Ascending aorta (tissue), 2 donors: ENCODE data around the gene HABP4. TPM values are rescaled to one million over a fixed set of nuclear protein-coding genes. Genes with fewer than 3 reads are reported as not detected.

ENCODE experiments used
- DNase-seq, 2 donors: peaks; one replicate each; pipeline ENCODE4 v3.0.0-alpha.2; 2019; ENCODE audit warnings: low spot score in 2 of 2
- H3K27ac ChIP-seq, 2 donors: fragments of 200-600 bp; sonication (generic); one replicate each; pipeline ENCODE4 v1.5.1; 2016 to 2017; ENCODE audit warnings: mild to moderate bottlenecking in 1 of 2
- H3K27me3 ChIP-seq: fragments of 200-600 bp; sonication (generic); one replicate; pipeline ENCODE4 v1.5.1; 2017
- H3K36me3 ChIP-seq, 2 donors: fragments of 200-600 bp; sonication (generic); one replicate each; pipeline ENCODE4 v1.5.1; 2016
- H3K4me1 ChIP-seq, 2 donors: fragments of 200-600 bp; sonication (generic); one replicate each; pipeline ENCODE4 v1.5.1; 2016 to 2017; ENCODE audit warnings: mild to moderate bottlenecking in 1 of 2
- H3K4me3 ChIP-seq, 2 donors: fragments of 200-600 bp; sonication (generic); one replicate each; pipeline ENCODE4 v1.5.1; 2016 to 2017; ENCODE audit warnings: mild to moderate bottlenecking in 1 of 2
- H3K9me3 ChIP-seq, 2 donors: fragments of 200-600 bp; sonication (generic); one replicate each; pipeline ENCODE4 v1.5.1; 2016
- CTCF ChIP-seq, 3 experiments: fragments of 200-600 bp in 2 of 3; fragments of 450-650 bp in 1 of 3; sonication (generic) in 2 of 3; IDR thresholded peaks; one replicate each; pipeline ENCODE4 v1.5.1; 2016 to 2019; ENCODE audit warnings: antibody characterized with exemption in 3 of 3, mild to moderate bottlenecking in 1 of 3, moderate library complexity in 1 of 3
- intact Hi-C: fragments of 100-400 bp; cut with DNase I; formaldehyde crosslinking; loops from one replicate; pipeline ENCODE4 v1.15.1; 2023
- total RNA-seq: library from RNA; depleted of rRNA; stranded (reverse); fragments of >200 nt; gene quantifications from one replicate; pipeline ENCODE4 v1.1.0, GENCODE V29; 2016

HABP4 gene
- total RNA-seq, 1 donor from 2014 or later, result 26.9 TPM

DNA sequence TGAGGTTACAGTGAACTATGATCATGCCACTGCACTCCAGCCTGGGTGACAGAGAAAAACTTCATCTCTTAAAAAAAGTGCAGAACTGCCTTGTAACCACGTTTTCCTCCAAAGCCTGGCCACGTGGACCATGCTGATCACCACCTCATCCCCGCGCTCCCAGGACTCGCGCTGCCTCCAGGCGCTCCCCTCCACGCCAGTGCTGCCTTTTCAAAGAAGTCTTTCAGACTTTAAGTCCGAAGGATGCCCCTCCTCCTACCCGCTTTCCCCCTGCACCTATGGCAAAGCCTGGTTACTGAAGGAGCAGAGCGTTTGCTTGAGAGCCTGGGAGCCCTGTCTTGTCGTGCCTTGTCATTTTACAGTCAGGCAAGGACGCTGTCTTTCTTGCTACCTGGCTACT, 43.8 kb downstream of the HABP4 start:
- no peak for DNase-seq
- Histone ChIP-seq H3K4me1 (peaks cover 0 to 11% of the 10 kb centered on the region in 2 donors), H3K9me3 (no peaks in the 10 kb centered on the region), H3K4me3 (no peak overlapping the region), H3K27me3 (no peaks in the 10 kb centered on the region), H3K36me3 (peaks cover 39 to 49% of the 10 kb centered on the region in 2 donors), H3K27ac (peak overlapping the region; percentile 39 to 60)
- TF ChIP-seq CTCF (IDR thresholded peaks at IDR 0.05), result no peak
- intact Hi-C loops, result no loop called here

DNA sequence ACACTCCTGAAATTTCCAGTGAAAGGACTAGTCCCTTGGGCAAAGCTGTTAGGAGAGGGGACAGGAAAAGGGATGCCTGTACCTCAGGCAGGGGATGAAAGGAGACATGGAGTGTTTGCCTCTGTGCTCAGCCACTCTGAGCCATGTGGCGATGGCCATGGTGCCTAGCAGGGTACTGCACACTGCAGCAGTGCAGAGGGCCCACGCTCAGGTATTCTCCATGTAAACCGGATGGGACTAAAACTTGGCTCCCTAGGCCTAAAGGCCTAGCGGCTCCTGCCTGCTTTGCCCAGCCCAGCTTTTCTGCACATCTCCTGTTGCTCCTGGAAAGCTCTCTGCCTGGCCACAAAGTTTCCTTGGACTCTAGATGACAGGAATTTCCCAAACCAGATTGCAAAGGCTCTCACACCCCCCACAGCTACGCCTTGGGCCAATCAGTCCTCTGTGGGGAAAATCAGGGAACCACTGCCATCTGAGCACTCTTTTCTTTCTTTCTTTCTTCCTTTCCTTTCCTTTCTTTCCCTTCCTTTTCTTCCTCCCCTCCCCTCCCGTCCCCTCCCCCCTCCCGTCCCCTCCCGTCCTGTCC, 44.3 kb downstream of the HABP4 start:
- no peaks in the 10 kb centered on the region for H3K9me3 ChIP-seq
- H3K36me3 ChIP-seq, result peaks cover 33 to 43% of the 10 kb centered on the region in 2 donors
- H3K27ac ChIP-seq, result peak overlapping the region; percentile 39 to 60
- no peaks in the 10 kb centered on the region for H3K27me3 ChIP-seq
- H3K4me1 ChIP-seq, result peaks cover 0 to 11% of the 10 kb centered on the region in 2 donors
- intact Hi-C loops, result no loop called here
- no peak for DNase-seq
- TF ChIP-seq CTCF (IDR thresholded peaks at IDR 0.05), result no peak
- no peak overlapping the region for H3K4me3 ChIP-seq

GRCh38 chr9:96495341-96495740, 45.4 kb downstream of the HABP4 start:
- TF ChIP-seq CTCF (IDR thresholded peaks at IDR 0.05), result no peak
- Histone ChIP-seq H3K36me3 (peaks cover 23 to 33% of the 10 kb centered on the region in 2 donors), H3K27me3 (no peaks in the 10 kb centered on the region), H3K4me3 (no peak overlapping the region), H3K9me3 (no peaks in the 10 kb centered on the region), H3K27ac (peak overlapping the region; percentile 20 to 60), H3K4me1 (peaks cover 0 to 11% of the 10 kb centered on the region in 2 donors)
- DNase-seq, result no peak
- intact Hi-C loops, result no loop called here

GRCh38 chr9:96496368-96497116, 46.6 kb downstream of the HABP4 start:
- no peak for TF ChIP-seq CTCF (IDR thresholded peaks at IDR 0.05)
- peaks cover 0 to 8% of the 10 kb centered on the region in 2 donors for H3K4me1 ChIP-seq
- H3K27me3 ChIP-seq, result no peaks in the 10 kb centered on the region
- peaks cover 16 to 25% of the 10 kb centered on the region in 2 donors for H3K36me3 ChIP-seq
- peak in 1 of 2 donors; percentile 57 for DNase-seq
- H3K9me3 ChIP-seq, result no peaks in the 10 kb centered on the region
- intact Hi-C loops, result no loop called here
- H3K27ac ChIP-seq, result no peak overlapping the region
- H3K4me3 ChIP-seq, result no peak overlapping the region

DNA sequence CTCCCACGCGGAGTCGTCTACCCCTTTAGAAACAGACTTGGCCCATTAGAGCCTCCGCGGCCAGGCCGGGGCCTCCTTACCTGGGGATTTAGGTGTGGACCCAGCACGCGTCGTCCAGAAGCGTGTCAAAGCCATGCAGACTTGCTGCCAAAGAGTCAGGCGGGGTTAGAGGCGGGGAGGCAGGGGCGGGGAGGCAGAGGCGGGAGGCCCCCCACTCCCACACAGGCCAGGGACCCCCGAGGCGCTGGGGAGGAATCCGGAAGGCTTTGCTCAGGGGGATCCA, 47.1 kb downstream of the HABP4 start:
- peak in 1 of 2 donors; percentile 59 for DNase-seq
- intact Hi-C loops, result no loop called here
- Histone ChIP-seq H3K36me3 (peaks cover 16 to 20% of the 10 kb centered on the region in 2 donors), H3K27me3 (no peaks in the 10 kb centered on the region), H3K9me3 (no peaks in the 10 kb centered on the region), H3K27ac (no peak overlapping the region), H3K4me3 (no peak overlapping the region), H3K4me1 (peaks cover 0 to 4% of the 10 kb centered on the region in 2 donors)
- no peak for TF ChIP-seq CTCF (IDR thresholded peaks at IDR 0.05)
